Neural progenitor cell (in vitro differentiated cells): ENCODE results near the gene MAN1A2. TPM values are rescaled to one million over a fixed set of nuclear protein-coding genes. Genes with fewer than 3 reads are reported as not detected.

Source experiments
- DNase-seq: peaks from one replicate; pipeline ENCODE4 v3.0.0-alpha.2; 2016; ENCODE audit warnings: low spot score
- H2AFZ ChIP-seq: fragments of 200-600 bp; sonication (generic); replicated peaks from 2 replicates; pipeline ENCODE4 v1.6.1; 2016; ENCODE audit warnings: antibody characterized with exemption
- H3F3A ChIP-seq: fragments of 200-600 bp; sonication (generic); 2 replicates; pipeline ENCODE4 v1.6.1; 2016; ENCODE audit warnings: antibody characterized with exemption, low read depth
- H3K27ac ChIP-seq: fragments of 200-600 bp; sonication (generic); 2 replicates; pipeline ENCODE4 v1.5.1; 2016; ENCODE audit warnings: mild to moderate bottlenecking
- H3K27me3 ChIP-seq: fragments of 200-600 bp; sonication (generic); 2 replicates; pipeline ENCODE4 v1.6.1; 2016; ENCODE audit warnings: mild to moderate bottlenecking, moderate library complexity
- H3K36me3 ChIP-seq: fragments of 200-600 bp; sonication (generic); 2 replicates; pipeline ENCODE4 v1.5.1; 2016
- H3K4me1 ChIP-seq: fragments of 200-600 bp; sonication (generic); 2 replicates; pipeline ENCODE4 v1.6.1; 2016; ENCODE audit warnings: mixed run types
- H3K4me2 ChIP-seq: fragments of 200-600 bp; sonication (generic); 2 replicates; pipeline ENCODE4 v1.6.1; 2016
- H3K4me3 ChIP-seq: fragments of 200-600 bp; sonication (generic); 2 replicates; pipeline ENCODE4 v1.5.1; 2016
- H3K79me2 ChIP-seq: fragments of 200-600 bp; sonication (generic); 2 replicates; pipeline ENCODE4 v1.6.1; 2016; ENCODE audit warnings: low read depth
- H3K9ac ChIP-seq: fragments of 200-600 bp; sonication (generic); 2 replicates; pipeline ENCODE4 v1.6.1; 2016
- H3K9me3 ChIP-seq: fragments of 200-600 bp; sonication (generic); 2 replicates; pipeline ENCODE4 v1.5.1; 2016; ENCODE audit warnings: low read depth
- H4K20me1 ChIP-seq: fragments of 200-600 bp; sonication (generic); 2 replicates; pipeline ENCODE4 v1.6.1; 2016; ENCODE audit warnings: low read depth
- H3K27ac Mint-ChIP-seq: 3 replicates; pipeline ENCODE4 v1.8.0; 2021; ENCODE audit warnings: mixed read lengths
- H3K27me3 Mint-ChIP-seq: 2 replicates; pipeline ENCODE4 v1.8.0; 2022; ENCODE audit warnings: low read depth, mild to moderate bottlenecking, inconsistent platforms, moderate library complexity, mixed read lengths; ENCODE audit not compliant: insufficient read depth
- H3K36me3 Mint-ChIP-seq: 3 replicates; pipeline ENCODE4 v1.8.0; 2021; ENCODE audit warnings: mixed read lengths
- H3K4me1 Mint-ChIP-seq: 3 replicates; pipeline ENCODE4 v1.8.0; 2021; ENCODE audit warnings: mixed read lengths
- H3K4me3 Mint-ChIP-seq: 3 replicates; pipeline ENCODE4 v1.8.0; 2021; ENCODE audit warnings: mild to moderate bottlenecking, moderate library complexity, mixed read lengths
- H3K9me3 Mint-ChIP-seq: 3 replicates; pipeline ENCODE4 v1.8.0; 2020; ENCODE audit warnings: mixed read lengths
- CTCF ChIP-seq: fragments of 200-600 bp; sonication (generic); IDR thresholded peaks from 2 replicates; pipeline ENCODE4 v1.5.1; 2017; ENCODE audit warnings: antibody characterized with exemption, mild to moderate bottlenecking
- EZH2 ChIP-seq: fragments of 200-600 bp; sonication (generic); IDR thresholded peaks from 2 replicates; pipeline ENCODE4 v1.6.1; 2017; ENCODE audit warnings: antibody characterized with exemption, mild to moderate bottlenecking, moderate library complexity
- EZH2phosphoT487 ChIP-seq: fragments of 200-600 bp; sonication (generic); IDR thresholded peaks from 2 replicates; pipeline ENCODE4 v1.6.1; 2017; ENCODE audit warnings: antibody characterized with exemption
- total RNA-seq: library from RNA; depleted of rRNA; stranded (reverse); fragments of >200 nt; gene quantifications from 2 replicates; pipeline ENCODE4 v1.2.3, GENCODE V29; 2015; ENCODE audit warnings: low replicate concordance

MAN1A2 gene
- total RNA-seq, 1 donor from 2014 or later, result 28.6 TPM

- Histone ChIP-seq H3K79me2 (no peaks in the 10 kb centered on the region), H3F3A (no peaks in the 10 kb centered on the region), H3K4me1 (no peaks in the 10 kb centered on the region), H3K4me3 (no peak overlapping the region), H3K27me3 (no peaks in the 10 kb centered on the region), H3K4me2 (no peak overlapping the region), H3K9ac (no peak overlapping the region), H3K36me3 (no peaks in the 10 kb centered on the region), H2AFZ (no peak overlapping the region), H4K20me1 (no peaks in the 10 kb centered on the region), H3K27ac (no peak overlapping the region), H3K9me3 (no peaks in the 10 kb centered on the region)
- Mint-ChIP-seq H3K27ac (no peak overlapping the region), H3K4me3 (no peak overlapping the region), H3K4me1 (no peaks in the 10 kb centered on the region), H3K27me3 (peaks cover 2% of the 10 kb centered on the region), H3K36me3 (no peaks in the 10 kb centered on the region), H3K9me3 (peaks cover 4% of the 10 kb centered on the region)
- no peak for DNase-seq
- TF ChIP-seq EZH2 (no peak), CTCF (no peak), EZH2phosphoT487 (no peak)
These were observed 191.9 kb downstream of the MAN1A2 start for GRCh38 chr1:117559139-117559538.

GRCh38 chr1:117559985-117560384 lies 192.7 kb downstream of the MAN1A2 start:
- H3K4me2 ChIP-seq, result no peak overlapping the region
- H3K27me3 ChIP-seq, result no peaks in the 10 kb centered on the region
- TF ChIP-seq CTCF (no peak), EZH2phosphoT487 (no peak), EZH2 (no peak)

GRCh38 chr1:117561071-117561470 lies 193.8 kb downstream of the MAN1A2 start:
- peaks cover 6% of the 10 kb centered on the region for H3K27me3 Mint-ChIP-seq
- Histone ChIP-seq H3K79me2 (no peaks in the 10 kb centered on the region), H3K4me2 (no peak overlapping the region), H3K36me3 (no peaks in the 10 kb centered on the region), H2AFZ (no peak overlapping the region), H3K27ac (no peak overlapping the region), H3K9ac (no peak overlapping the region), H4K20me1 (no peaks in the 10 kb centered on the region), H3K9me3 (no peaks in the 10 kb centered on the region), H3K4me1 (peaks cover 4% of the 10 kb centered on the region), H3K4me3 (no peak overlapping the region), H3K27me3 (no peaks in the 10 kb centered on the region), H3F3A (no peaks in the 10 kb centered on the region)
- no peak for DNase-seq
- H3K36me3 Mint-ChIP-seq, result no peaks in the 10 kb centered on the region
- H3K4me1 Mint-ChIP-seq, result no peaks in the 10 kb centered on the region
- H3K27ac Mint-ChIP-seq, result no peak overlapping the region
- H3K9me3 Mint-ChIP-seq, result peaks cover 2% of the 10 kb centered on the region
- no peak overlapping the region for H3K4me3 Mint-ChIP-seq
- TF ChIP-seq CTCF, result no peak
- TF ChIP-seq EZH2, result no peak
- TF ChIP-seq EZH2phosphoT487, result no peak

More at GRCh38 chr1:117559985-117560384, 192.7 kb downstream of the MAN1A2 start:
- Histone ChIP-seq H4K20me1 (no peaks in the 10 kb centered on the region), H3K9ac (no peak overlapping the region), H3K4me3 (no peak overlapping the region), H3K9me3 (no peaks in the 10 kb centered on the region), H3K4me1 (no peaks in the 10 kb centered on the region), H3F3A (no peaks in the 10 kb centered on the region), H3K27ac (no peak overlapping the region), H3K79me2 (no peaks in the 10 kb centered on the region), H2AFZ (no peak overlapping the region), H3K36me3 (no peaks in the 10 kb centered on the region)
- H3K27me3 Mint-ChIP-seq, result peaks cover 4% of the 10 kb centered on the region
- DNase-seq, result no peak
- H3K27ac Mint-ChIP-seq, result no peak overlapping the region
- no peak overlapping the region for H3K4me3 Mint-ChIP-seq
- no peaks in the 10 kb centered on the region for H3K36me3 Mint-ChIP-seq
- no peaks in the 10 kb centered on the region for H3K4me1 Mint-ChIP-seq
- H3K9me3 Mint-ChIP-seq, result peaks cover 2% of the 10 kb centered on the region

GRCh38 chr1:117561551-117561950 lies 194.3 kb downstream of the MAN1A2 start:
- no peaks in the 10 kb centered on the region for H3K79me2 ChIP-seq
- H3K36me3 ChIP-seq, result no peaks in the 10 kb centered on the region
- peaks cover 6% of the 10 kb centered on the region for H3K27me3 Mint-ChIP-seq
- TF ChIP-seq EZH2 (no peak), CTCF (no peak), EZH2phosphoT487 (no peak)
- H3K27ac Mint-ChIP-seq, result no peak overlapping the region
- H3K4me3 ChIP-seq, result no peak overlapping the region
- H3K27me3 ChIP-seq, result no peaks in the 10 kb centered on the region
- H3K9ac ChIP-seq, result no peak overlapping the region
- no peak overlapping the region for H3K4me3 Mint-ChIP-seq
- H3K9me3 ChIP-seq, result no peaks in the 10 kb centered on the region
- no peaks in the 10 kb centered on the region for H3F3A ChIP-seq
- no peaks in the 10 kb centered on the region for H3K36me3 Mint-ChIP-seq
- H3K27ac ChIP-seq, result no peak overlapping the region
- H4K20me1 ChIP-seq, result no peaks in the 10 kb centered on the region
- no peak for DNase-seq
- no peaks in the 10 kb centered on the region for H3K4me1 Mint-ChIP-seq
- H2AFZ ChIP-seq, result no peak overlapping the region
- no peak overlapping the region for H3K4me2 ChIP-seq
- H3K4me1 ChIP-seq, result peaks cover 4% of the 10 kb centered on the region
- peaks cover 2% of the 10 kb centered on the region for H3K9me3 Mint-ChIP-seq
